ENCODE results near the gene MINDY2. TPM values are rescaled to one million over a fixed set of nuclear protein-coding genes. Genes with fewer than 3 reads are reported as not detected.

MINDY2 gene, protein sequence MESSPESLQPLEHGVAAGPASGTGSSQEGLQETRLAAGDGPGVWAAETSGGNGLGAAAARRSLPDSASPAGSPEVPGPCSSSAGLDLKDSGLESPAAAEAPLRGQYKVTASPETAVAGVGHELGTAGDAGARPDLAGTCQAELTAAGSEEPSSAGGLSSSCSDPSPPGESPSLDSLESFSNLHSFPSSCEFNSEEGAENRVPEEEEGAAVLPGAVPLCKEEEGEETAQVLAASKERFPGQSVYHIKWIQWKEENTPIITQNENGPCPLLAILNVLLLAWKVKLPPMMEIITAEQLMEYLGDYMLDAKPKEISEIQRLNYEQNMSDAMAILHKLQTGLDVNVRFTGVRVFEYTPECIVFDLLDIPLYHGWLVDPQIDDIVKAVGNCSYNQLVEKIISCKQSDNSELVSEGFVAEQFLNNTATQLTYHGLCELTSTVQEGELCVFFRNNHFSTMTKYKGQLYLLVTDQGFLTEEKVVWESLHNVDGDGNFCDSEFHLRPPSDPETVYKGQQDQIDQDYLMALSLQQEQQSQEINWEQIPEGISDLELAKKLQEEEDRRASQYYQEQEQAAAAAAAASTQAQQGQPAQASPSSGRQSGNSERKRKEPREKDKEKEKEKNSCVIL
- polyA plus RNA-seq (ENCODE audit: insufficient read depth in 1 of 5, insufficient read length in 5 of 5, low replicate concordance in 1 of 5): 10 to 100 TPM; 10.3 to 18.3 (median 15.6) TPM
- long read RNA-seq, donor 1, full-length matches to known transcripts: 3 of 3 reads
- long read RNA-seq, donor 1, partial matches to known transcripts: 0 of 3 reads
- long read RNA-seq, donor 1, other reads (novel, unspliced or antisense): 0 of 3 reads
- long read RNA-seq, donor 2, full-length matches to known transcripts: 5 of 5 reads
- long read RNA-seq, donor 2, partial matches to known transcripts: 0 of 5 reads
- long read RNA-seq, donor 2, other reads (novel, unspliced or antisense): 0 of 5 reads
- long read RNA-seq, donor 3, full-length matches to known transcripts: 4 of 4 reads
- long read RNA-seq, donor 3, partial matches to known transcripts: 0 of 4 reads
- long read RNA-seq, donor 3, other reads (novel, unspliced or antisense): 0 of 4 reads
- long read RNA-seq, donor 4, full-length matches to known transcripts: 7 of 7 reads
- long read RNA-seq, donor 4, partial matches to known transcripts: 0 of 7 reads
- long read RNA-seq, donor 4, other reads (novel, unspliced or antisense): 0 of 7 reads
- long read RNA-seq, donor 5, full-length matches to known transcripts: 4 of 4 reads
- long read RNA-seq, donor 5, partial matches to known transcripts: 0 of 4 reads
- long read RNA-seq, donor 5, other reads (novel, unspliced or antisense): 0 of 4 reads
- long read RNA-seq, donor 6, full-length matches to known transcripts: 3 of 3 reads
- long read RNA-seq, donor 6, partial matches to known transcripts: 0 of 3 reads
- long read RNA-seq, donor 6, other reads (novel, unspliced or antisense): 0 of 3 reads
- long read RNA-seq, donor 7, full-length matches to known transcripts: 2 of 2 reads
- long read RNA-seq, donor 7, partial matches to known transcripts: 0 of 2 reads
- long read RNA-seq, donor 7, other reads (novel, unspliced or antisense): 0 of 2 reads
- long read RNA-seq, donor 8, full-length matches to known transcripts: 2 of 2 reads
- long read RNA-seq, donor 8, partial matches to known transcripts: 0 of 2 reads
- long read RNA-seq, donor 8, other reads (novel, unspliced or antisense): 0 of 2 reads

DNA sequence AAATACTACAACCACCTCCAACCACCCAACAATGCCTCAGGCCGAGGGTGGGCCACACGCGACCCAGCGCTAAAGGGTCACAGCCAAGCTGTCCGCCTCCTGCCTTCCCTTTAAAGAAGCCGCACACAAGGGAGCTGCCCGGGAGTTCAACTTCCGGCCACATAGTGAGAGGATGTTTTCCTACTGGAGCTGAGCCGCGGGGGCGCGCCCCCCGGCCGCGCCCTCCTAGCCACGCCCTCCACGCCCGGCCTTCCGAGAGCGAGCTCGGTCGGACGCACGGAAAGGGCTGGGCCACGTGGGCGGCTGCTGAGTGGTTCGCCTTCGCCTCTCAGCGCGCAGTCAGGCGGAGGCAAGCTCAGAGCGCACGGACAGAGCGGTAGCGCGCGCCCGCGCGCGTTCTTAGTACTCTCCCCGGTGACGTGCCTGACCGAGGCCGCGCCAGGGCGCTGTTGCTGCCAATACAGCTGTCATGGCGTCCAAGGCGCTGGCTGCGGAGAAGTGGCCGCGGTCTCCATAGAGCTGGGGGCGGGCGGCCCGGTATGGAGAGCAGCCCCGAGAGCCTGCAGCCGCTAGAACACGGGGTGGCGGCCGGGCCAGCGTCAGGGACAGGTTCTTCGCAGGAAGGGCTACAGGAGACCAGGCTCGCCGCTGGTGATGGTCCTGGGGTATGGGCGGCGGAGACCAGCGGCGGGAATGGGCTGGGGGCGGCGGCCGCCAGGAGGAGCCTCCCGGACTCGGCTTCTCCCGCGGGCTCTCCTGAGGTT lies at the start of gene MINDY2:
TSS of gene MINDY2 (plus strand) at position 446 of the 764 bp plus-strand sequence. CDS start at position 540, 94 bp downstream.
- DNase-seq: peak; percentile 100

DNA sequence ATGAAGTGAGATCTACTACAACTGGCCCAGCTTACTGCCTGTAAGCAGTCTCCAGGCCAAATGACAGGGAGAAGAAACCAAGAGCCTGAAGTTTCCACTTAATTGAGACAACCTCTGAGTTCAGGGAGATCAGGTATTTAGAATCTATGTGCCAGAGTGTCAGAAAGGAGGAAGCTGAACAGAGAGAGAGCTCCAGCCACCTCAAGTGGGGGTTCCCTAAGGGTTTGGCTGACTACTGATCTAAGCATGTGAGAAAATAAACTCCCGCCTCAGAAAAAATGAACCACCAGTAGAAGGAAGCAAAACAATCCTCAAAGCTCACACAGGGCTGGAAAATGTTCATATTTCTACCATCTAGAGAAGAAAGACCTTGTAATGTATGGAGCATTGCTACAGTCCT lies 46.6 kb upstream of the MINDY2 start:
- DNase-seq: peak in 1 of 2 donors; percentile 23

DNA sequence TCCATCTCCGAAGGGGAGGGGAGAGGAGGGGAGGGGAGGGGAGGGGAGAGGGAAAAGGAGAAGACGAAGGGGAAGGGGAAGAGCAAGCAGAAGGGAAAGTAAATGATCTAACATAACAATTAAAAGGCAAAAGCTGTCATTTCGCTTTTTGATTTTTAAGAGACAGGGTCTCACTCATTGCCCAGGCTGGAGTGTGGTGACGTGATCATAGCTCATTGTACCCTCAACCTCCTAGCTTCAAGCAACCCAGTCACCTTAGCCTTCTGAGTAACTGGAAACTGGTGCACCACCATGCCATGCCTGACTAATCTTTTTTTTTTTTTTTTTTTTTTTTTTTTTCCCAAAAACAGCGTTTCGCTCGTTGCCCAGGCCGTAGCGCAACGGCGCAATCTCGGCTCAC lies 44.2 kb upstream of the MINDY2 start:
- DNase-seq: no peak

DNA sequence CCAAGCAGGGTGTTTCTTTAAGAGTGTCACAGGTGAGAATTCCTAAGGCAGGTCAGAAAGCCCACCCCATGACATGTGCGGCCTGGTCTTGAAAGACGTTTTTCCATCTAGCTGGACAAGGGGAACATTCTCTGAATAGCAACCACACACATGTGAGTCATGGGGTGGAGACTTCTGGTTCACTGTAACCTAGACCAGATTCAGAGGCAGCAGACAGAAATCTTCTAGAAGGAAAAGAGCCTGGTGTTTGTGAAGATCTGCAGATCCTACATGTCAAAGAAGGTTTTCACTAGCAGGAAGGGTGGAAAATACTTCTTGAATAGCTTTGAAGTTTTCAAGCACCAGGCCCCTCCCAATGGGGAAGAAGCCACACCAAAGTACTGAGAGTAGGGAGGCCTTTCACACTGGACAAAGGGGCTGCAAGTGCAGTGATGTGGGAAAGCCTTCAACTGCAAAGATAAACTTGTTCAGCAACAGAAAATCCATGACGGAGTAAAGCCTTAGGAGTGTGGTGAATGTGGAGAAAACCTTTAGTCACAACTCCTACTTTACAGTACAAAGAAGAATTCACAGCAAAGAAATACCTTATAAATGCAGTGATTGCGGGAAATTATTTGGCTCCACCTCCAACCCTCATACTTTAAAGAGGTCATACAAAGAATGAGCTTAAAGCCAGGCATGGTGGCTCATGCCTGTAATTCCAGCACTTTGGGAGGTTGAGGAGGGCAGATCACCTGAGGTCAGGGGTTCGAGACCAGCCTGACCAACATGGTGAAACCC lies 39.2 kb upstream of the MINDY2 start:
- no peak for DNase-seq

DNA sequence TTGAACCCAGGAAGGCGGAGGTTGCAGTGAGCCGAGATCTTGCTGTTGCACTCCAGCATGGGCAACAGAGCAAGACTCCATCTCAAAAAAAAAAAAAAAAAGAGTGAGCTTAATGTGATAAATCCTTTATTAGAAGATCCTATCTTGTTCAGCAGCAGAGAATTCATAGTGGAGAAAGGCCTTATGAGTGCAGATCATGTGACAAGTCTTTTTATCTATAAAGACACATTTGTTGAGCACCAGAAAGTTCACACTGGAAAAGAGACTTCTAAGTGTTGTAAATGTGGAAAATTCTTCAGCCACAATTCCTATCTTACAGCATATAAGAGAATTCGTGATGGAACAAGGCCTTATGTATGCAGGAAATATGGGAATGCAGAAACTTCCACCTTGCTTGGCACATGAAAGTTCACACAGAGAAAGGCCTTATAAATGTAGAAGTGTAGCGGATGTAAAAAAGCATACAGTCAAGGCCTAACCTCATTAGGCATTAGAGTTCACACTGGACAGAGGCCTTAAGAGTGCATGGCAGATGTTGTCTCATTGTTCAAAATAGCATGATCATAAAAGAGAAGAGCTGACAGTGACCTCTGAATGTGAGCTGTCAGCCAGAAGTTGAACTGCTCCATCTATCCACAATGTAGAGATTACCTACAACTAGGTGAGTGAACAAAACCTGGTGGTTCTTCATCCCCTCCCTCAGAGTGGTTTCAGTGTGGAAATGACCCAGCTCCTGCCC lies 38.3 kb upstream of the MINDY2 start:
- no peak for DNase-seq

DNA sequence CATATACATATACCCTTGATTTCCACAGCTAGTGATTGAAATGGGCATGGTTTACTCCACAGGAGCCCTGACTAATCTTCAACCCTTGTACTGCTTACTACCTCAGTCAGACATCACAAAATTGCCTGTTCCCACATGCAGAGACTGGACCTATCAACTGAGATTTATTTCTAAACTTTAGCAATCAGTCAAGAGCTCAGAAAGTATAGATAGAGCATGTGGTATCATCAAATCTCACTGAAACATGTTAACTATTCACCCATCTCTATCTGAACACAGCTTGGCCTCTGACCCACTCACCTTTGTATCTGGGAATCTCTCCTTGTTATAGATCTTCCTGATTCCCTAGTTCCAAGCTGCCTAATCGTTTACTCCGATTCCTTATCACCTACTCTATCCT lies 36.2 kb upstream of the MINDY2 start:
- DNase-seq: no peak

DNA sequence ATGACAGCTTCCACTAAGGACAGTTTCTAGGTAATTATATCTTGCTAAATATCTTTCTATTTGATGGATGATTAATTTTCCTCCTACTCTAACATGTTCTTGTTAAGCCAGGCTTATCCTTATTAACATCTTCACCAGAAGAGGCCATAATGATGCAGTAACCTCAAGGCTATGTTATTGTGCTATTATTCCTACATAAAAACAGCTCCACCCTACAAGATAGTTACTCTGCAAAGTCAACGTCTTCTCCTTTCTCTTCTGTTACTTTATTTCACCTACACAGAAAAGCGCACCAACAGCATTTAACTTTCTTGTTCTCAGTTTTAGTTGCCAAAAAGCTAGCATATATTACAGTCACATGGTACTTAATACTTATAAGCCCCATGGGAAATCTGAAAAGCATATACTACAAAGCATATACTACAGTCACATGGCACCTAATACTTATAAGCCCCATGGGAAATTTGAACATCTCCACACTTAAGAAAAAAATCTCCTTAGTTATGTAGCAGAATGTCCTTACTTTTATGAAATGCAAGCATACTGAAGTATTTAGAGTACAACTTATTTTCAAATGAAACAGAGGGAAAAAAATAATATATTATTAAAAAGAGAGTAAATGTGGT lies 35.0 kb upstream of the MINDY2 start:
- DNase-seq: no peak

DNA sequence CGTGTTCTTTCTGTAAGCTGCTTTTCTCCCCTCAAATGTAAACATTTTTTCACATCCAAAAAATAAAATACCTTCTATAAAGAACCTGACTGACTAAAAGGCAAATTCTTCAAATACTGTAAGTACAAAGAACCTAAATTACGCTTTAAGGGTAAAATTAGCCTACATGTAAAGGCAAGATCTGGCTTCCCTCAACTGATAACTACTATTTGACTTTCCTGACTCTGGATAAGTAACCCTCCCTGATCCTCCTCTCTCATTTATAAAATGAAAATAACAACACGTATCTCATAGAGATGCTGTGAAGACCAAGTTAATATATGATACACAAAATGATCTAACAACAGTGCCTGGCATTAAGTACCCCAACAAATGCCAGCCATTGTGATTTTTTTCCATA lies 33.8 kb upstream of the MINDY2 start:
- DNase-seq: no peak

DNA sequence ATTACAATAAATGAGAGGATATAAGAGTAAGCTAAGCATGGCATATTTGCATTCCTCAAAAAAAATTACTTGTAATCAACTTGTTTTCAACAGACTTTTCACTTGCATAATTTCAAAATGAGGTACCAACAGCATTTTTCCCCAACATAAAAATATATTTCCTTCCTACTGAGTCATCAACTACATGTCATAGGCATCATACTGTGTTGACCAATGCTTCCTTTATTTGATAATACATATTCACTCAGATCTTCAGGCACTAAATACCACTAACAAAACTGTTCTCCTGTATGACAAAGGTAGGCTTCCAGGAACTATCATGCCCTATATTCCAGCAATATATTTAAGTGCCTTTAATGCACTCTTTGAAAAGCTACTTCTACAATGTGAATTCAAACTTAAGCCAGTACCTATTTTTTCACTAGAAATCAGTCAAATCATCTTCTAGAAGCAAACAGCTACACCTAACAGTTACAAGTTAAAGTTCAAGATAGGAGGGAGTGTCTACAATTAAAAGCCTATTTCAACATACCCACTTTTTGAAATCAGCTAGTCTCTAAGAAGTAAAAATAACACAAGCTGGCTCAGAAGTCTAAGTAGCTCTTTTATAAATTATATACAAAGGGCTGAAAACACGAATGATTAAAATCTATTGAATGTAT lies 32.9 kb upstream of the MINDY2 start:
- DNase-seq: no peak

DNA sequence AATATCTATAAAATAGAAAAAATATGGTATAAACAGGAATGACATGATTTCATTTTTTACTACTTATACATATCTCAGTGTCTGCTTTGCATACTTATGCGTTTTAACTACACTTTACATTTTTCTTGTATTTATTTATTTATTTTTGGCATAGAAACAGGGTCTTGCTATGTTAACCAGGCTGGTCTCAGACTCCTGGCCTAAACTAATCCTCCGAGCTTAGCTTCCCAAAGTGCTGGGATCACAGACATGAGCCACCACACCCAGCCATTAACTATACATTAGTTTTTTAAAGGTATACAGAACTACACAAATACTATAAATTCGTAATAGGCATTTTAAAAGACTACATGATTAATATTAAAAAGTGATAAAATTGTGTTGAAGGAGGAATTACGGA lies 30.7 kb upstream of the MINDY2 start:
- no peak for DNase-seq

DNA sequence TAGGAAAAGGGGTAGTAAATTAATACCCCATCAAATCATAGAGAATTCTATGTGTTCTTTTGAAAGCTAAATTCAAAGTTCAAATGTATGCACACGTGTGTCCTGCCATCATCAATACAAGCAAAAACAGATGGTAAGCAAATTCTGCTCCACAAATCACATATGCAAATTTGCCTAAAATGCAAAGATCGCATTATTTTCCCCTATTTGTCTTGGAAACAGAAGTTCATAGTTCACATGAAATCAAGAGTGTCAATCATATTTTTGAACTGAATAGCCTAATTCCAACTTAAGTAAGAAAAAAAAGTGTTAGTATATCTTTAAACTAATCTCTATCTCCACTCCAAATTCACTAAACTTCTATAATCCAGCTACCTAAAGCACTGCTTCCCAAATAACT lies 30.1 kb upstream of the MINDY2 start:
- no peak for DNase-seq

DNA sequence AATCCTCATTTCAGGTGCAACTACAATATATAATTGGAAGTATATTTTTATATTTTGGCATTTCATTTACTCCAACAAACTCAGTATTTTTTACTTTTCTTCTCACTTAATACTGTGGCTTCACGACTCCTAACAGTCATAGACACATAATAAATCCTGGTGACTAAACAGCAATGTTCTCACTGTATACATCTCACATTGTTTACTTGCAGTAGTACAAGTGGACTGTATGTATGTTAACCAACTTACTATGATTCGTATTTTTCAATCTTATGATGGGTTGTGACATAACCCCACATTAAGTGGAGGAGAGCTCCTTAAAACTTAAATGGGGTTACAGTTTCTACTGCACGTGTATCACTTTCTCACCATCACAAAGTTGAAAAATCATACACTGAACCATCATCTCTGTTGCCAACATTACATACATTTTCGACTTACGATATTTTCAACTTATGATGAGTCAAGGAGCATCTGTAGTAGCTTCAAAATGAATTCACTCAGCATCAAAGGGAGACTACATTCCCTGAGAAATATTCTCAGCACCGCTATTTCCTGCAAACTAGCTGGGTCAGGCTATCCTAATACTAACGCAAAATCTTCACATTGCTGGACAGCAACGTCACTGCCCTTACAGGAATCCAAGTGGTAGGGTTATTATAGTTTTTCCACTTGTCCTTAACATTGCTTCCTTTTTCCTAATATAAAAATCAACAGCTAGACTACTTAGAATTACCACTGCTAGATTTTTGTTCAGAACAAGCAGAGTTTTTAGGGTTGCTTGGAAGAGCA lies 28.9 kb upstream of the MINDY2 start:
- DNase-seq: no peak

DNA sequence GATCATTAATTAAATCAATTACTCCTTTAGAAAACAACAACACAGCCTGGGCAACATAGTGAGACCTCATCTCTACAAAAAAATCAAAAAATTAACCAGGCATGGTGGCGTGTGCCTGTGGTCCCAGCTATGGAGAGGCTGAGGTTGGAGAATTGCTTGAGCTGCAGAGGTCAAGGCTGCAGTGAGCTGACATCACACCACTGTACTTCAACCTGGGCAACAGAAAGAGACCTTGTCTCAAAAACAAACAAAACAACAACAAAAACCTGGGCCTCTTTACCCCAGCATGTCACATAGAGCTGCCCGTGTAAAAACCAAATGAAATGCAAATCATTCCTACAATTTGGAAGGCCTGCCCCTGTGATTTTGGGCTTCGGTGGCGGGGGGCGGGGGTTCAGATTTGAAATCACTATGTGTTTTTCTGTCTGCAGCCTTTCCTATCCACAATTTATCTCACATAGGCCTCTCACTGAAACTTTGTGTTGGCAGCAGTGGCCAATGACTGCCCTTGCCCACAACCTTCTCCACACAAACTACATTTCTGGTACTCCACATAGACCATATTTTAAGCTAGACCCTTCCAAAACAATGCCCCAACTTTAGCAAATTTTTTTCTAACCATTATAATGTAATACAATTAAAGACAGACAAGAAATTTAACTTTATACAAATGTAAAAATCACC lies 28.1 kb upstream of the MINDY2 start:
- DNase-seq: no peak

DNA sequence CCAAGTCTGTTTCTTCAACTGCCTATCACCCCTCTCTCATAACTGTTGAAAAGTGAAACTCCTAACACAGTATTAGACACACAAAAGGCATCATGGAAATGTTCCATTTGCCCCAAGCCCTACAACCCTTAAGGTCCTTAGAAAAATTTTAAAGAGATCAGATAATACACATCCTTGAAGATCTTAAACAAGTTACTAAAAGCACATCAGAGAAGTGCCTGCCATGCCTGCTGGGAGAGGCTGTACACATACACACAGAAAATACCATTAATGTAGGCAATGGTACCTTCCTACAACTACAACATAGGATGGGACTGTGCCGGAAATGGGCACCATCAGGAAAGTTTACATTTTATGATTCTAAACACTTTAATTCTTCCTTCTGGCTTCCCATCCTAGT lies 24.9 kb upstream of the MINDY2 start:
- DNase-seq: no peak

DNA sequence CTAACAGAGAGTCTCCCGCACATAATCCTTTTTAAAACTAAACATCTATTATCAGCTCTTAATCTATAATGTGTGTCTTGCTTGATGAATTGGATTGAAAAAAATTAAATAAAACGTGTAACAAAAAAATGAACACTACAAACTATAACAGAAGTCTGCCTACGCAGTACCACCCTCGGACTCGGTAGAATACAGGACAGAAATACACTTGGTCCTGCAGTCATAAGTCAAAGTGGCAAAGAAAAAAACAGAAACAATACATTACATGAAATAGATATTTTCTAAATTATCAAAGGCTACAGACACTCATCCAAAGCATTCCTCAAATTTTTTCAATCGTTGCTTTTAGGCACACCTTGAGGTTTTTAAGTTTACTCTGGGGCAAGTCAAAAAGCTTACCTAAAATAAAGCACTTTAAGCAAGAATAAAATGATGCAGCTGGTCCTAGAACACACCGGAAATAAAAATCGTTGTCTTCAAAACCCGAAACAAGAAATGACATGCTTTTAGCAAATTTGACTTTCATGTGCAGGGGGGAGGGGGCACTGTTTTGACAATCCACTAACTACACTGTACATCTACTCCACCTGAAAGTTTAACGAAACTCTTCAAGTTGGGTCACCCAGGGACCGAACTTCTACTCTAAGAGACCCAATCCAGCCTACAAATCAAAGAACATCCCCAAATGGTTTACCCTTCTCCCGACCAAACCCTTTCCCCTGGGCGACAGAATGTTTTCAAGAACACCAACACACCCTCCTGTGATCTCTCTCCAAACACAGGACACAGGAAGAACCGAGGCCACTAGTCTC lies 22.9 kb upstream of the MINDY2 start:
- DNase-seq: peak in 1 of 2 donors; percentile 23

Data from right lung (tissue), 10 donors.